Vagina (tissue), 2 donors: ENCODE measurements around the gene NTM. TPM values are rescaled to one million over a fixed set of nuclear protein-coding genes. Genes with fewer than 3 reads are reported as not detected.
"Not testable (repeated sequence)": the region's sequence is repeated elsewhere in the genome, so short reads cannot be mapped to it uniquely, and the experiment has no call there.

Source experiments
- DNase-seq, 2 donors: peaks; one replicate each; pipeline ENCODE4 v3.0.0-alpha.2; 2017; ENCODE audit errors: extremely low spot score in 2 of 2
- H3K27ac ChIP-seq: fragments of 200-600 bp; sonication (generic); one replicate; pipeline ENCODE4 v1.5.1; 2019
- H3K27me3 ChIP-seq: fragments of 200-600 bp; sonication (generic); one replicate; pipeline ENCODE4 v1.5.1; 2019
- H3K36me3 ChIP-seq, 2 donors: fragments of 200-600 bp; sonication (generic); one replicate each; pipeline ENCODE4 v1.5.1; 2017 to 2019
- H3K4me1 ChIP-seq: fragments of 200-600 bp; sonication (generic); one replicate; pipeline ENCODE4 v1.5.1; 2019
- H3K4me3 ChIP-seq, 2 donors: fragments of 200-600 bp; sonication (generic); 1 replicate in 1 of 2; 2 replicates in 1 of 2; pipeline ENCODE4 v1.5.1; 2016 to 2019
- H3K9me3 ChIP-seq: fragments of 200-600 bp; sonication (generic); one replicate; pipeline ENCODE4 v1.5.1; 2019
- CTCF ChIP-seq, 3 experiments: fragments of 450-650 bp in 2 of 3; fragments of 200-600 bp in 1 of 3; sonication (generic) in 1 of 3; IDR thresholded peaks; one replicate each; pipeline ENCODE4 v1.5.1; 2017 to 2019; ENCODE audit warnings: antibody characterized with exemption in 3 of 3, mild to moderate bottlenecking in 2 of 3, moderate library complexity in 2 of 3
- POLR2A ChIP-seq, 2 donors: fragments of 450-650 bp; IDR thresholded peaks; one replicate each; pipeline ENCODE4 v1.6.1; 2017; ENCODE audit warnings: antibody characterized with exemption in 2 of 2, mild to moderate bottlenecking in 2 of 2, moderate library complexity in 2 of 2
- POLR2AphosphoS5 ChIP-seq, 2 donors: sonication (generic); formaldehyde crosslinking; IDR thresholded peaks; one replicate each; pipeline ENCODE4 v1.9.0; 2017; ENCODE audit warnings: antibody characterized with exemption in 2 of 2, mild to moderate bottlenecking in 2 of 2, low read depth in 1 of 2; ENCODE audit not compliant: insufficient read depth in 1 of 2
- intact Hi-C: fragments of 100-400 bp; cut with DNase I; formaldehyde crosslinking; loops from one replicate; pipeline ENCODE4 v1.15.1; 2023
- total RNA-seq: library from RNA; depleted of rRNA; stranded (reverse); fragments of >200 nt; gene quantifications from one replicate; pipeline ENCODE4 v1.2.3, GENCODE V29; 2016

NTM gene
- total RNA-seq, 1 donor from 2014 or later = 4.2 TPM

- Histone ChIP-seq H3K4me3 (no peak overlapping the region), H3K27me3 (no peaks in the 10 kb centered on the region), H3K27ac (no peak overlapping the region), H3K9me3 (no peaks in the 10 kb centered on the region), H3K4me1 (no peaks in the 10 kb centered on the region), H3K36me3 (no peaks in the 10 kb centered on the region)
- intact Hi-C loops = no loop called here
- DNase-seq = no peak
- TF ChIP-seq POLR2AphosphoS5 (IDR thresholded peaks at IDR 0.05; ENCODE audit: insufficient read depth in 1 of 2, low read depth in 1 of 2) = no peak
- no peak for TF ChIP-seq CTCF (IDR thresholded peaks at IDR 0.05)
- TF ChIP-seq POLR2A (IDR thresholded peaks at IDR 0.05) = no peak
These were observed 39.4 kb upstream of the NTM start for GRCh38 chr11:131331010-131331409.

DNA sequence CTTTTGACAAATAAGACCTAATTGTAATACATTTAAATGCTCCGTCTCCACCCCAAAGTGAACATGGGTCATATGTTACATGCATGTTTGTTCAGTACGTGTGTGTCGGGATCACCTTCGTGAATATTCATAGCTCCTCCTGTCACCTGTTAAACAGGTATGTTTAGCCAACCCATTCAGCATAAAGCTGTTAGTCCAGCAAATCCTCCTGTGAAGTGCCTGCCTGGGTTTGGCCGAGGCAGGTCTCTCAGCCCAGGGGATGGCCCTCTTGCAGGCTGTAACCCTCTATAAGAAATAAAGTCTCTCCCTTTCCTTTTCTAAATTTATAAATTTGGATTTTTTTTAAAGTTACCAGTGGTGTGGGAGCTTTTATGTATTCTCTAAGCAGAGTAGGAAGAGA is 38.9 kb upstream of the NTM start:
- Histone ChIP-seq H3K36me3 (no peaks in the 10 kb centered on the region), H3K4me1 (no peaks in the 10 kb centered on the region), H3K27ac (no peak overlapping the region), H3K9me3 (no peaks in the 10 kb centered on the region), H3K27me3 (no peaks in the 10 kb centered on the region), H3K4me3 (no peak overlapping the region)
- intact Hi-C loops = no loop called here
- no peak for DNase-seq
- TF ChIP-seq POLR2AphosphoS5 (IDR thresholded peaks at IDR 0.05; ENCODE audit: insufficient read depth in 1 of 2, low read depth in 1 of 2) (no peak), POLR2A (IDR thresholded peaks at IDR 0.05) (no peak), CTCF (IDR thresholded peaks at IDR 0.05) (no peak)

GRCh38 chr11:131334601-131335000 is 35.8 kb upstream of the NTM start:
- no peak overlapping the region for H3K27ac ChIP-seq
- DNase-seq = no peak
- no peaks in the 10 kb centered on the region for H3K4me1 ChIP-seq
- no peaks in the 10 kb centered on the region for H3K36me3 ChIP-seq
- TF ChIP-seq POLR2A (IDR thresholded peaks at IDR 0.05) = no peak
- TF ChIP-seq CTCF (IDR thresholded peaks at IDR 0.05) = no peak
- no peak for TF ChIP-seq POLR2AphosphoS5 (IDR thresholded peaks at IDR 0.05; ENCODE audit: insufficient read depth in 1 of 2, low read depth in 1 of 2)
- H3K9me3 ChIP-seq = no peaks in the 10 kb centered on the region
- H3K27me3 ChIP-seq = no peaks in the 10 kb centered on the region
- no peak overlapping the region for H3K4me3 ChIP-seq
- intact Hi-C loops = no loop called here

- DNase-seq, H3K27ac ChIP-seq, H3K9me3 ChIP-seq, H3K4me3 ChIP-seq, H3K36me3 ChIP-seq, H3K27me3 ChIP-seq, intact Hi-C loops, H3K4me1 ChIP-seq: not testable (repeated sequence)
These were observed 28.5 kb upstream of the NTM start for GRCh38 chr11:131341900-131342299.

- H3K4me1 ChIP-seq, intact Hi-C loops, H3K4me3 ChIP-seq, H3K36me3 ChIP-seq, H3K27ac ChIP-seq, H3K27me3 ChIP-seq, H3K9me3 ChIP-seq, DNase-seq: not testable (repeated sequence)
These were observed 28.0 kb upstream of the NTM start for GRCh38 chr11:131342442-131342841.

GRCh38 chr11:131345406-131345805 is 25.0 kb upstream of the NTM start:
- no peak for TF ChIP-seq POLR2AphosphoS5 (IDR thresholded peaks at IDR 0.05; ENCODE audit: insufficient read depth in 1 of 2, low read depth in 1 of 2)
- TF ChIP-seq CTCF (IDR thresholded peaks at IDR 0.05) = no peak
- no peak for TF ChIP-seq POLR2A (IDR thresholded peaks at IDR 0.05)

More at GRCh38 chr11:131345406-131345805, 25.0 kb upstream of the NTM start:
- no peak for DNase-seq
- no peaks in the 10 kb centered on the region for H3K9me3 ChIP-seq
- H3K36me3 ChIP-seq = no peaks in the 10 kb centered on the region
- H3K4me1 ChIP-seq = no peaks in the 10 kb centered on the region
- no peak overlapping the region for H3K4me3 ChIP-seq
- intact Hi-C loops = no loop called here
- no peak overlapping the region for H3K27ac ChIP-seq
- H3K27me3 ChIP-seq = no peaks in the 10 kb centered on the region
